Measurements from ENCODE around the gene EIF1AD.

EIF1AD gene

GRCh38 chr11:66002648-66003225 lies 780 bp upstream of the EIF1AD start:
- DNase-seq, result peak in 1 of 3 donors; percentile 86

DNA sequence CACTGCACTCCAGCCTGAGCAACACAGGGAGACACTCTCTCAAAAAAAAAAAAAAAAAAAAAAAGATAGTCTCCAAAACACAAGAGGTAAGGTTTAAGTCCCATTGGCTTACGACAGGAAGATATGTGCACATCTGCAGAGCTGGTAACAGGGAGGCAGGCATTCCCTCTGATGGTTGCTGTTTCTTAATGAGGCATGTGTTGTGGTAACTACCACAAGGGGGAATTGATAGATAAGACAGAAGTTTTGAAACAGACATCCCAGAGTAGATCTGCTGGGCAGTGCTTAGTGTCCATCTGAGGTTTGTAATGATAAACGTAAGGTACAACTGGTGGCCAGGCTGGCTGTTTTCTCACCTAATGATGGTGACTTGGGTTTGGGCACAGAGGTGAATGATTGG lies 4.7 kb downstream of the EIF1AD start:
- DNase-seq, result no peak

DNA sequence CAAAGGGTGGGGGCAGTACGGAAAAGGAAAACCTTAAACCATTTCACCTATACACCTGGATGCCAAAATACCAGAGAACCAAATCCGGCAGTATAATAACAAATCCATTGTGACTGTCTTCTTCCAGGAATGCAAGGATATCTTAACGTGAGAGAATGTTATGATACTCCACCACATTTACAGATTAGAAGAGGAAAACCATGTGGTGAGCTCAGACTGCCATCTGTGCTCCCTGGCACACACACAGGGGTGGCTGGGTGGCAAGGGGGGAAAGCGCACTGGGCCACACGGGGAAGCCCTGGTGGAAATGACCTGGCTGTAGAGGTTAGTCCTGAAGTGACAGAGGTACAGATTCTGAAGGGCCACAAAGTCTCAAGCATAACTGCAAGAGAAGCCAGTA lies 9.9 kb downstream of the EIF1AD start:
- no peak for DNase-seq

DNA sequence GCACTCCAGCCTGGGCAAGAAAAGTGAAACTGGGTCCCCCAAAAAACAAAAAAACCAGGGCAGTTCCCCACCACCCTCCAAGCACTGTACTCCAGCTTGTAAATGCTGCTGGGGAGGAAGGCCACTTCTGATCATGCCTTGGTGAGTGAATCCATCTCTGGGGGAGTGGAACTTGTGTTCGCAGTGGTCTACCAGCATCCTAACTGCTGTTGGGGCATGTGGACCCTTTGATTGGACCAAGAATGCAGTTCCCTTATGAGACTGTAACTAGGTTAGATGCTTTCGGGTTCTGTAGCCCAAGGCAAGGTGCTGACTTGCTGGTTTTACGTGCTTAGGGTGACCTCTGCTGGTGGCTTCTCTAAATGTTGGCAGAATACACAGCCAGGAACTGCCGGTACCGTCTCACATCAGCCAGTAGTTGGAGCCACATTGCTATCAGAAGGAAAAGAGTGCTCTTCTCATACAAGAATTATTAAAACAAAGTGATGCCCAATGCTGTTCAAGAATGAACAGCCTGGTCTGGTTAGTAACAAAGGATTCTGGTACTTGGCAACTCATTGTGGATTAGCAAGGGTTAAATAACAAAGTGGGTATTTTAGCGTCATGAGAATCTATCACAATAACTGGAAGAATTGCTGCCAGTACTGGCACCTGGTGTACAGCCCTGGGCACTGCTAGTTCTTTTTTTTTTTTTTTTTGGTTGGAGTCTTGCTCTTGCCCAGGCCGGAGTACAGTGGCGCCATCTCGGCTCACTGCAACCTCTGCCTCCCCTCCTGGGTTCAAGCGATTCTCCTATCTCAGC lies 13.0 kb downstream of the EIF1AD start:
- peak; percentile 94 to 97 (median 96) for DNase-seq

DNA sequence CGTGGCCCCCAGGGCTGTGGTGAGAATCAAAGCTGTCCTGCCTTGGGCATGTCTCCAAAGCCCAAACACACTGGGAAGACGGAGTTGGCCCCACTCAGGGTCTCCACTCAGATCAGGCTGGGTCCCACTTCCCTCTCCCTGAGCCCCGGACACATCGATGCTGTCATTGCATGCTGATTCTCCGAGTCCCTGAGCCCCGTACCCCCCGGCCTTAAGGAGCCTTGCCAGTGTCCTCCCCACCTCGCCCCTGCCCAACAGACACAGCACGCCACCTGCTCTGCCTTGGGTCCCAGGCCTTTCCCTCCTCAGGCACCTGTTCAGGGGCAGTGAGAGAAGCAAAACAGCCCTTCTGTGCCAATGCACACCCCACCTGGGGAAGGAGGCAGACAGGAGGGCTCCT lies 14.6 kb downstream of the EIF1AD start:
- no peak for DNase-seq

DNA sequence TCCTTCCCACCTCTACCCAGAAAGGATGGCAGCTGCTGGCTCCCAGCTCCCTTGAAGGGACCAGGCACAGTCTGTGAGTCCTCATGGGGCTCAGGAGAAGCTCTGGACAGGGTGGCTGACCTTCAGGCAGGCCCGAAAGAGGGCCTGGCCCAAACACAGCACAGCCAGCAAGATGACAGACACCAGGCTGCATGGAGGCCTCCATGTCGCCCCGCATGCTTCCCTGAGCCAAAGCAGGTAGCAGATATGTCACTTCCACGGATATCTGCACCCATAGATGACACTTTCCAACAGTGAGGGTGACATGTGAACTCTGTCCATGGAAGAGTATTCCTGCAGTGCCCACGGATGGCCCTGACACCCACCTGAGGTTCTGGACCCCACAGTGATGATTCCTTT lies 18.4 kb downstream of the EIF1AD start:
- DNase-seq, result no peak

DNA sequence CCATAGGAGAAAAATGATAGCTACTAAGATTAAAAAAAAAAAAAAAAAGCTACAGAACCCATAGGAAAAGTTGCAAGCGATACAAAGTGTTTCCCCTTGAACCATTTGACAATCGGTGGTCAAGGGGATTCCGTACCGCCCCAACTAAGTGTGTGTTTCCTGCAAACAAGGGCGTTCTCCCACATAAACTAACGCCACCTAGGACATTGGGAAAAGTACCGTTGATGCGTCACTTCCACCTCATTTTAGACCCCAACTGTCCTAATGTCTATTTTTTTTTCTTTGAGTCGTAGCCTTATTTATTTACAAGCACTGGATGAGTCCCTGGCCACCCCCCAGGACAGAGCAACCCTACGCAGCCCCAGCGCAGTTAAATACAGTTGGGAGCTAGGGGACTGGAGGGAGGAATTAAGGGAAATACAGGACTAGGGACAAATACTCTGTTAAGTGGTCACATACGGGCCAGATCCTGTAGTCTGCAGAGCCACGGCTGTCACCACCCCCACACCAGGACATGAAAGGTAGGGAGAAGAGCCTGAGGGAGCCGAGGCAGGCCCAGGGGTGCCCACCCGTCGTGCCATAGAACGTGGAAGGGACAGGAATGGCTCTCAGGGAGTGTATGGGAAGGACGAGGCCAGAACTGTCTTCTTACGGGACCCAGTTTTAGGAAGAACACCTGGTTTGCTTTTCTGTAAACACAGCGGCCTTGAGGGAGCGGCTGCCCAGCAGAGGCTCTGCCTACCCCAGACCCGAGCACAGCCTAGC lies 19.0 kb downstream of the EIF1AD start:
- DNase-seq, result no peak

GRCh38 chr11:65981972-65982823 lies 19.8 kb downstream of the EIF1AD start:
- DNase-seq, result no peak

GRCh38 chr11:65981101-65981740 lies 20.7 kb downstream of the EIF1AD start:
- DNase-seq, result no peak

DNA sequence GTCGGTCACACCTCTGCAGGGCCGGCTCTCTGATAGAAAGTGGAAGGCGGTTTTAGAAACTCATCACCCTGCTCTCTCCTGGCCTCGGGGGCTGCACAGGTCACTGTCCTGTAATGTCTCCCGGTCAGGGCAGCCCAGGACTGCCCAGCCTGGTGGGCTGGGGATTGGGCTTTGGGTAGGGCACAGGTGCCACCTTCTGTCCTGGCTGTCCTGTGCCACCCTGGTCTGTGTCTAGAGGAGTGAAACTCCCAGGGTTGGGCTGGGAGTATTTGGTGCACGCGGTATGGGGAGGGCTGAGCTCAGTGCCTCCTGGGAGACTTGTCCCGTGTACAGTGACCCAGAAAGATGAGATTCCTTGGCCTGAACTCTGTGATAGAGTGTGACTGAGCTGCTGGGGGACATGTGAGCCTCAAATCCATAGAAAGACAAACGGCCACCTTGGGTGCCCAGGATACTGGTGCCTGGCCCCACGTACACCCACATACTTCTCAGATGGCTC lies 22.6 kb downstream of the EIF1AD start:
- DNase-seq, result no peak

DNA sequence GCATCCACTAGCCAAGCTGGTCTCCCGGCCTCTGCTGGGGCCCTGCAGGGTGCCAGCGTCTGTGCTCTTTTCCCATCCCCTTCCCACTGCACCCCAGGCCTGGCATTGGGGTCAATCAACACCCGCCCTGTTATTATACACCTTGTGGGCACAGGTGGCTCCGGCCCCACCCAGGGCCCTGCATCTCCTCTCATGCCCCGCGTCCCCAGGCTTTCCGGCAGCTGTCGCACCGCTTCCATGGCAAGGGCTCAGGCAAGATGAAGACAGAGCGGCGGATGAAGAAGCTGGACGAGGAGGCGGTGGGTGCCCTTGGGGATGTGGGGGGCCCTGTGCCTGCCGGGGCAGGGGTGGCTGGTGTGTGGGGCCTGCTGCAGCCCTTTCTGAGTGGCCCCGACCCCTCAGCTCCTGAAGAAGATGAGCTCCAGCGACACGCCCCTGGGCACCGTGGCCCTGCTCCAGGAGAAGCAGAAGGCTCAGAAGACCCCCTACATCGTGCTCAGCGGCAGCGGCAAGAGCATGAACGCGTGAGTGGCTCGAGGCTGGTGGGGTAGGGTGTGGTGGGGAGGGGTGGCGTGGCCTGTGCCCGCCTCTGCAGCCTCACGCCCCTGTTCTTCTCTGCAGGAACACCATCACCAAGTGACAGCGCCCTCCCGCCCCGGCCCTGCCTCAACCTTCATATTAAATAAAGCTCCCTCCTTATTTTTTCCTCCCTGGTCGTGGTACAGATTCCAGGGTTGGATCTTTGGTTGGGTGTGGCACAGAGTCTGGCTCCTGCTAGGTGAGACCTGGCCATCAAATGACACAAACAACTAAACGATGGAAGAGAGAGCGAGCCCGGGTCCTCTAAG lies 23.3 kb downstream of the EIF1AD start:
- DNase-seq, result no peak

- DNase-seq, result no peak
Observed at GRCh38 chr11:65977621-65978390, 24.2 kb downstream of the EIF1AD start.

DNA sequence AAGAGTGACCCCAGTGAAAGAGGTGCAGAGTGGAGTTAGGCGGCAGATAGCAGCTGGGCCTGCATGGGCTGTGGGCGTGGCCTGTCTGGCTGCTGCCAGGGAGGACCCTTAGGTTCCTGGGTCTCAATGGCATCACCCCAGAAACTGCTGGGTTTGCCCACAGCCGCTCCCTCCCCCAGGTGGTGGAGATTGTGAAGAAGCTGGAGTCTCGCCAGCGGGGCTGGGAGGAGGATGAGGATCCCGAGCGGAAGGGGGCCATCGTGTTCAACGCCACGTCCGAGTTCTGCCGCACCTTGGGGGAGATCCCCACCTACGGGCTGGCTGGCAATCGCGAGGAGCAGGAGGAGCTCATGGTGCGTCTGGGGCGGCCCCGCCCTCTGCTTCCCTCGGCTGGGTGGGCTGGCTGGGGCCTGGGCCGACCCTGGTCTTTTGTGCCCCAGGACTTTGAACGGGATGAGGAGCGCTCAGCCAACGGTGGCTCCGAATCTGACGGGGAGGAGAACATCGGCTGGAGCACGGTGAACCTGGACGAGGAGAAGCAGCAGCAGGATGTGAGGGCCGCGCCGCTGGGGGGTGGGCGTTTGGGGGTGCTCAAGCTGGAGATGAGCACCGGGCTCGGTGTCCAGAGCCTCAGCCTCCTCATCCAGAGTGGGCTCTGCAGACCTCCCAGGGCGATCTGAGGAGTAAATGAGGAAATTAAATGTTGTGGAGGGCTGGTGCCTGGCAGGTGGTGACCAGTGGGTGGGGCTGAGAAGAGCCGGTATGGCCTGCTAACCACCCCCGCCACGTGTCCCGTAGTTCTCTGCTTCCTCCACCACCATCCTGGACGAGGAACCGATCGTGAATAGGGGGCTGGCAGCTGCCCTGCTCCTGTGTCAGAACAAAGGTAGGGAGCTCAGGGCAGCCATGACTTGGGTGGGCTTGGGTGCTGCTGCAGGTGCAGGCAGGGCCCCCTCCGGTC lies 25.5 kb downstream of the EIF1AD start:
- no peak for DNase-seq

DNA sequence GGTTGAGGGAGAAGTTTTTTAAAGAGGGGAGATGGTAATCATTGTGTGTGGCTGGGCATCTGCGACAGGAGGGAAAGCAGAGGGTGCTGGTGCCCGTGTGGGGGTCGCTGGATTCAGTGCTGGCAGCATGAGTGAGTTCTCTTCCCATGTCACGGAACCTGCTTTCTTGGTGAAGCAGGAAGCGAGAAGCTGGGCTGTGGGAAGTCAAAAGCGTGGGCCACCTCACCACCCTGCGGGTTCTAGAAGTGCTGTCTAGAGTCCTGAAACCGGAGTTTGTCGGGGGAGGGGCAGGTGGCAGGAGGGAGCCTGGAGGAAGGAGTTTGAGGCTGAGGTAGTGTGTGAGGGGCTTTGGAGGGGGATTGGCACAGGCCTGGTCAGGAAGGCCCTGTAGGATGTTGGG lies 26.2 kb downstream of the EIF1AD start:
- no peak for DNase-seq

DNA sequence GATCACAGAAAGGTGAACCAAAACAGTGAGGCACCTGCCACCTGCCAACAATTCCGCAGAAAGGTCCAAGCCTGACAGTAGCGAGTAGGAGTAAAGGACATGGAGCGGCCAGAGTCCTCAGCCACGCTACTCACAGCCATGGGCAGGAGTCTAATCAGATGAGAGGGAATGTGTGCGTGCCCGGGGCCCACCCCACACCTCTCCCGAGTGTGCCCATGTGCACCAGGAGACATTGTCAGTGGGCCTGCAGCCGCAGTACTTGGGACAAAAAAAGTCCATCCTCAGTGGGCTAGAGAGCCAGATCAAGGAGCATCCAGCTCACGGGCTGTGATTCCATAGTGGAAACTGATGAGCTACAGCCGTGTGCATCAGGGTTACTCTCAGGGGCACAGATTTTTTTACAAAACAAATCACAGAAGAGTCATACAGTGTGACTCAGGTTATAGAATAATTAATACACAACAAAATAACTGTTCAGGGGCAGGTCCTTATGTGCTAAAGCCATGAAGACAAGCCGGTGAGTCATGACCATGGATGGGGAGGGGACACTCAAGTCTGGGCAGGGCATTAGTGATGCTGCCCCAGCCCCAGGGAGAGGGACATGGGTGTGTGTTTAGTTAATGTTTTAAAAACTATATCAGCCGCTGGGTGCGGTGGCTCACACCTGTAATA lies 28.4 kb downstream of the EIF1AD start:
- DNase-seq, result peak in 2 of 3 donors; percentile 29 to 35

DNA sequence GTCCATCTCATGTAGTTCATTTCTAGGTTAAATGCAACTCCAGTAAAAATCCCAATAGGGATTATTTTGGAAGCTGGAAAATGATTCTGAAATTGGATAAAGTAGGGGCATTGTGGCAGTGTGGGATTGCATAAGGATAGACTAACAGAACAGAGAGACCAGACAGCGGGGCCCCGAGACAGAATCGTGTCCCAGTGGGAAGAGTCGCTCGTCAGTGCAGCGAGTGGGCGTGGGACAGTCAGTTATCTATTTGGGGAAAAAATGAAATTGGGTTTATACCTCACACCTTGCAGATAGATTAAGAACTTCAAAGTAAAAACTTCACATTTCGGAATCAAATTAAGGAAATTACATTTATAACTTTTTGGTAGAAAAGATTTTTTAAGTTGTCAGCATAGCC lies 29.8 kb downstream of the EIF1AD start:
- no peak for DNase-seq

- no peak for DNase-seq
Observed at GRCh38 chr11:65968600-65969482, 33.1 kb downstream of the EIF1AD start.

All from suppressor macrophage treated with lipopolysaccharide for 1 hour (primary cell).